Upper lobe of right lung (tissue), 1 donor: Measurements from ENCODE around the gene RARB. TPM values are rescaled to one million over a fixed set of nuclear protein-coding genes. Genes with fewer than 3 reads are reported as not detected.
A peak's percentile ranks its signal among the peaks of the same experiment; 100 is the strongest.

ENCODE experiments used
- ATAC-seq: fragments of 200-7000 bp; cut with Tn5 transposase; one replicate; pipeline ENCODE4 v1.9.1; 2020; ENCODE audit warnings: mild to moderate bottlenecking, moderate library complexity
- DNase-seq: peaks from one replicate; pipeline ENCODE4 v3.0.0-alpha.2; 2020
- H3K27ac ChIP-seq: fragments of 200-600 bp; one replicate; pipeline ENCODE4 v1.8.0; 2022
- H3K27me3 ChIP-seq: fragments of 200-600 bp; one replicate; pipeline ENCODE4 v1.8.0; 2022; ENCODE audit warnings: mild to moderate bottlenecking
- H3K36me3 ChIP-seq: fragments of 200-600 bp; one replicate; pipeline ENCODE4 v1.8.0; 2022
- H3K4me1 ChIP-seq: fragments of 200-600 bp; one replicate; pipeline ENCODE4 v1.8.0; 2022
- H3K4me3 ChIP-seq: fragments of 200-600 bp; one replicate; pipeline ENCODE4 v1.8.0; 2022; ENCODE audit warnings: mild to moderate bottlenecking
- H3K9me3 ChIP-seq: fragments of 200-600 bp; one replicate; pipeline ENCODE4 v1.8.0; 2022
- CTCF ChIP-seq: fragments of 200-600 bp; IDR thresholded peaks from one replicate; pipeline ENCODE4 v1.8.0; 2022; ENCODE audit warnings: antibody characterized with exemption
- intact Hi-C: fragments of 100-400 bp; cut with DNase I; formaldehyde crosslinking; loops from one replicate; pipeline ENCODE4 v1.11.0; 2022
- total RNA-seq: library from RNA; stranded (reverse); fragmentation: NEBNext Ultra II Directional; extraction: Animal tissue kit (Norgen Biotek cat#: 25700); gene quantifications from one replicate; pipeline ENCODE4 v1.2.1, GENCODE V29; 2021
- donor health status: DM: no; HTN: yes; CAD: no; lungs with severe emphysema.

The RARB gene
- total RNA-seq, 1 donor from 2014 or later: 5.8 TPM

DNA sequence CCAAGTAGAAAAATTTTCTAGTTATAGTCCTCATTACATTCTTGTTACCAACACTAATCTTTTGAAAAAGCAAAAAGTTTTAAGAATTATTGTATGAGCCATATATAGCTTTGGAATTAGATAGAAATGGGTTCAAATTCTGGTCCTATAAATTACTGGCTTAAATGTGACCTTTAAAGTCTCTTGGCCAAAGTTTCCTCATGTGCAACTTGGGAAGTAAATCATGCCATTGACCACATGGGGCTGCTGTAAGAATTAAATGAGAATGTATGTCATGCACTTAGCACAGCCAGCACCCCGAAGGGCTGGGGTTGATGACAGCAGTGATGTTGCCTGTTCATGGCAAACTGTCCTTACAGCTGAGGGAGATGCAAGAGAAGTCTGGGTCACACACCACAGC lies 128.4 kb downstream of the RARB start:
- peaks cover 26% of the 10 kb centered on the region for H3K4me1 ChIP-seq
- ATAC-seq: no peak

DNA sequence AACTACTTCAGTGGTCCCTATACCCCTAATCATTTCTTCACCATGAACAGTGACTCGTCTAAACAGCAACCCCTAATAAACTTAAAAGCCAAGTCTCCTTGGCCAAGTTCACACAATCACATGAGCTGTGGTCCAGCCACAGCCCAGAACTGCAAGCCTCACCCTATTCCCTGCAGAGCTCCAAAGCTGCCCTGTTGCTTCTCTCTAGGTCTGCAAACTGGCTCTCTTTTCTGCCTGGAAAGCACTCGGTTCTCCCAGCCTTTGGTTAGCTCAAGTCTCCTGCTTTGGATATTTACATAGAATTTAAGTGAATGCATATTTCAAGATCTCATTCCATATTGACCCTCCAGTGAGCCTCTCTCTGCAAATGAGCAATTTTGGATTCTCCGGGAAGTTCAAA lies 129.6 kb downstream of the RARB start:
- Histone ChIP-seq H3K27ac (no peak overlapping the region), H3K4me1 (peaks cover 26% of the 10 kb centered on the region)
- intact Hi-C loops: no loop called here

More for the DNA sequence above, 128.4 kb downstream of the RARB start:
- TF ChIP-seq CTCF: no peak
- Histone ChIP-seq H3K27me3 (no peaks in the 10 kb centered on the region), H3K4me3 (no peak overlapping the region), H3K27ac (peak overlapping the region; percentile 33), H3K9me3 (no peaks in the 10 kb centered on the region), H3K36me3 (no peaks in the 10 kb centered on the region)
- DNase-seq: no peak
- intact Hi-C loops: no loop called here

GRCh38 chr3:25558121-25558520 lies 130.1 kb downstream of the RARB start:
- no peaks in the 10 kb centered on the region for H3K27me3 ChIP-seq
- H3K4me3 ChIP-seq: no peak overlapping the region
- intact Hi-C loops: no loop called here
- no peak for TF ChIP-seq CTCF
- peak; percentile 38 for ATAC-seq
- no peak overlapping the region for H3K27ac ChIP-seq
- no peaks in the 10 kb centered on the region for H3K9me3 ChIP-seq
- H3K36me3 ChIP-seq: no peaks in the 10 kb centered on the region
- H3K4me1 ChIP-seq: peaks cover 26% of the 10 kb centered on the region
- no peak for DNase-seq

More for the DNA sequence above, 129.6 kb downstream of the RARB start:
- TF ChIP-seq CTCF: no peak
- Histone ChIP-seq H3K36me3 (no peaks in the 10 kb centered on the region), H3K27me3 (no peaks in the 10 kb centered on the region), H3K9me3 (no peaks in the 10 kb centered on the region), H3K4me3 (no peak overlapping the region)
- DNase-seq: no peak
- ATAC-seq: no peak

- Histone ChIP-seq H3K4me3 (no peak overlapping the region), H3K27ac (no peak overlapping the region), H3K9me3 (no peaks in the 10 kb centered on the region), H3K27me3 (no peaks in the 10 kb centered on the region), H3K36me3 (no peaks in the 10 kb centered on the region), H3K4me1 (peaks cover 26% of the 10 kb centered on the region)
- intact Hi-C loops: no loop called here
- DNase-seq (no peak), ATAC-seq (no peak)
- no peak for TF ChIP-seq CTCF
Observed at GRCh38 chr3:25558796-25559195, 130.7 kb downstream of the RARB start.

- intact Hi-C loops: no loop called here
- Histone ChIP-seq H3K27me3 (no peaks in the 10 kb centered on the region), H3K9me3 (no peaks in the 10 kb centered on the region), H3K4me1 (no peaks in the 10 kb centered on the region), H3K4me3 (no peak overlapping the region), H3K36me3 (no peaks in the 10 kb centered on the region), H3K27ac (no peak overlapping the region)
- ATAC-seq (no peak), DNase-seq (no peak)
- TF ChIP-seq CTCF: no peak
Observed at GRCh38 chr3:25563601-25564000, 135.5 kb downstream of the RARB start.

- Histone ChIP-seq H3K27ac (no peak overlapping the region), H3K4me1 (no peaks in the 10 kb centered on the region), H3K4me3 (no peak overlapping the region), H3K27me3 (no peaks in the 10 kb centered on the region), H3K36me3 (no peaks in the 10 kb centered on the region), H3K9me3 (no peaks in the 10 kb centered on the region)
- ATAC-seq (no peak), DNase-seq (no peak)
- TF ChIP-seq CTCF: no peak
- intact Hi-C loops: no loop called here
Observed at GRCh38 chr3:25564075-25564474, 136.0 kb downstream of the RARB start.
